Measurements from ENCODE around the gene SEMA3D. TPM values are rescaled to one million over a fixed set of nuclear protein-coding genes. Genes with fewer than 3 reads are reported as not detected.

Gene SEMA3D
- polyA plus RNA-seq, 1 donor from 2014 or later = 1.6 TPM

DNA sequence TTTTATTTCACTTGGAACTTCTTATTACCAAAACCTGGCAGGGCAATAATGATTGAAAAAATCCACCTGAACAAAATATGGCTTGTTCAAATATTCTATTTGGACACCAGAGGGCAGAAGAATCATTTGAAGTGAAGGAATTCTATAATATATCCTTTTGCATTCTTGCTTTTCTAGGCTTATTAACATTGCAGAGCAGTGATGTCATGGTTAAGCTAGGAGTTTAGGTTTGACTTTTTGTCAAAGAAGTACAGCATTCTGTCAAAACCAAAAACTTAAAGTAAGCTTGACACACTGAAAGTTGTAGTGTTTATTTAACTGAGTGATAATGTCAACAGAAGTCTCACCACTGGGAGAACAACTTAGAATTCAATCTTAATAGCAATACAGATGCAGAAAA lies 156.0 kb downstream of the SEMA3D start:
- H3K9me3 ChIP-seq (ENCODE audit: low read length) = no peaks in the 10 kb centered on the region
- no peaks in the 10 kb centered on the region for H4K20me1 ChIP-seq (ENCODE audit: insufficient read depth)
- H3K27ac ChIP-seq (ENCODE audit: low read length) = no peak overlapping the region
- no peak overlapping the region for H3K9ac ChIP-seq (ENCODE audit: low read length)
- H3K79me2 ChIP-seq (replicated peaks; ENCODE audit: insufficient read depth, low read length) = no peaks in the 10 kb centered on the region
- no peak overlapping the region for H3K4me3 ChIP-seq (ENCODE audit: low read length)
- no peaks in the 10 kb centered on the region for H3K36me3 ChIP-seq (ENCODE audit: insufficient read depth, low read length)
- no peaks in the 10 kb centered on the region for H3K27me3 ChIP-seq (ENCODE audit: insufficient read depth, low read depth, low read length)
- H3K9me2 ChIP-seq (ENCODE audit: insufficient read depth, low read length) = no peaks in the 10 kb centered on the region
- H3K4me2 ChIP-seq (ENCODE audit: low read length) = no peak overlapping the region
- no peaks in the 10 kb centered on the region for H3F3A ChIP-seq (ENCODE audit: insufficient read depth, low read length, poor library complexity, severe bottlenecking)
- H2AFZ ChIP-seq (ENCODE audit: low read depth, low read length) = no peak overlapping the region
- TF ChIP-seq, protein P1, sequence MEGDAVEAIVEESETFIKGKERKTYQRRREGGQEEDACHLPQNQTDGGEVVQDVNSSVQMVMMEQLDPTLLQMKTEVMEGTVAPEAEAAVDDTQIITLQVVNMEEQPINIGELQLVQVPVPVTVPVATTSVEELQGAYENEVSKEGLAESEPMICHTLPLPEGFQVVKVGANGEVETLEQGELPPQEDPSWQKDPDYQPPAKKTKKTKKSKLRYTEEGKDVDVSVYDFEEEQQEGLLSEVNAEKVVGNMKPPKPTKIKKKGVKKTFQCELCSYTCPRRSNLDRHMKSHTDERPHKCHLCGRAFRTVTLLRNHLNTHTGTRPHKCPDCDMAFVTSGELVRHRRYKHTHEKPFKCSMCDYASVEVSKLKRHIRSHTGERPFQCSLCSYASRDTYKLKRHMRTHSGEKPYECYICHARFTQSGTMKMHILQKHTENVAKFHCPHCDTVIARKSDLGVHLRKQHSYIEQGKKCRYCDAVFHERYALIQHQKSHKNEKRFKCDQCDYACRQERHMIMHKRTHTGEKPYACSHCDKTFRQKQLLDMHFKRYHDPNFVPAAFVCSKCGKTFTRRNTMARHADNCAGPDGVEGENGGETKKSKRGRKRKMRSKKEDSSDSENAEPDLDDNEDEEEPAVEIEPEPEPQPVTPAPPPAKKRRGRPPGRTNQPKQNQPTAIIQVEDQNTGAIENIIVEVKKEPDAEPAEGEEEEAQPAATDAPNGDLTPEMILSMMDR (IDR thresholded peaks at IDR 0.05; ENCODE audit: poor library complexity, severe bottlenecking) = peak; percentile 79
- TF ChIP-seq SMC3 (conservative IDR thresholded peaks at IDR 0.05; ENCODE audit: poor library complexity) = peak; percentile 90
- TF ChIP-seq RAD21 (conservative IDR thresholded peaks at IDR 0.05) = peak; percentile 82
- TF ChIP-seq TAF1 (IDR thresholded peaks at IDR 0.05; ENCODE audit: low read depth) = no peak
- TF ChIP-seq, protein P2, sequence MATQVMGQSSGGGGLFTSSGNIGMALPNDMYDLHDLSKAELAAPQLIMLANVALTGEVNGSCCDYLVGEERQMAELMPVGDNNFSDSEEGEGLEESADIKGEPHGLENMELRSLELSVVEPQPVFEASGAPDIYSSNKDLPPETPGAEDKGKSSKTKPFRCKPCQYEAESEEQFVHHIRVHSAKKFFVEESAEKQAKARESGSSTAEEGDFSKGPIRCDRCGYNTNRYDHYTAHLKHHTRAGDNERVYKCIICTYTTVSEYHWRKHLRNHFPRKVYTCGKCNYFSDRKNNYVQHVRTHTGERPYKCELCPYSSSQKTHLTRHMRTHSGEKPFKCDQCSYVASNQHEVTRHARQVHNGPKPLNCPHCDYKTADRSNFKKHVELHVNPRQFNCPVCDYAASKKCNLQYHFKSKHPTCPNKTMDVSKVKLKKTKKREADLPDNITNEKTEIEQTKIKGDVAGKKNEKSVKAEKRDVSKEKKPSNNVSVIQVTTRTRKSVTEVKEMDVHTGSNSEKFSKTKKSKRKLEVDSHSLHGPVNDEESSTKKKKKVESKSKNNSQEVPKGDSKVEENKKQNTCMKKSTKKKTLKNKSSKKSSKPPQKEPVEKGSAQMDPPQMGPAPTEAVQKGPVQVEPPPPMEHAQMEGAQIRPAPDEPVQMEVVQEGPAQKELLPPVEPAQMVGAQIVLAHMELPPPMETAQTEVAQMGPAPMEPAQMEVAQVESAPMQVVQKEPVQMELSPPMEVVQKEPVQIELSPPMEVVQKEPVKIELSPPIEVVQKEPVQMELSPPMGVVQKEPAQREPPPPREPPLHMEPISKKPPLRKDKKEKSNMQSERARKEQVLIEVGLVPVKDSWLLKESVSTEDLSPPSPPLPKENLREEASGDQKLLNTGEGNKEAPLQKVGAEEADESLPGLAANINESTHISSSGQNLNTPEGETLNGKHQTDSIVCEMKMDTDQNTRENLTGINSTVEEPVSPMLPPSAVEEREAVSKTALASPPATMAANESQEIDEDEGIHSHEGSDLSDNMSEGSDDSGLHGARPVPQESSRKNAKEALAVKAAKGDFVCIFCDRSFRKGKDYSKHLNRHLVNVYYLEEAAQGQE (IDR thresholded peaks at IDR 0.05; ENCODE audit: borderline replicate concordance) = no peak

DNA sequence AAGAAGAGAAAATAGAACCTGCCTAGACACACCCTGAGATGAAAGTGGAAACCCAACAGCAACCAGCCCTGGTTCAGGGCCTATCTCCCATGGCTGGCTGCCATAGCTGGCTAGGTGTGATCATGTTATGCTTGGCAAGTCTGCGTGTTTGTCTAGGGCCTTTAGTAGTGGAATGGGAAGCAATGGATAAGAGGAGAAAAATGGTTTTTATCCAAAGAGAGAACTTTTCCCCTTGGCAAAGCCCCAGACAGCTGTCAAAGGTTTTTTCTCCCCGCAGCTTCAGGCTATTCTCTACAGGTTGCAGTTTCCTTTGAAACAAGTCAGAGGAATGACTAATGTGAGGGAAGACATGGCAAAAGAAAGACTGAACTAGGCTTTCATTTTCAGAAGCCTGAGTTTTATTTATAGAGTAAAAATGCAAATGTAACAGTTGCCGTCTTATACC lies 161.5 kb downstream of the SEMA3D start:
- TF ChIP-seq EZH2 (IDR thresholded peaks at IDR 0.05; ENCODE audit: borderline replicate concordance, insufficient read depth, low read length, poor library complexity, severe bottlenecking) (no peak), SMC3 (conservative IDR thresholded peaks at IDR 0.05; ENCODE audit: poor library complexity) (no peak), RAD21 (conservative IDR thresholded peaks at IDR 0.05) (no peak), POLR2AphosphoS5 (IDR thresholded peaks at IDR 0.05) (no peak), TAF1 (IDR thresholded peaks at IDR 0.05; ENCODE audit: low read depth) (no peak), EP300 (conservative IDR thresholded peaks at IDR 0.05; ENCODE audit: poor library complexity, severe bottlenecking) (no peak), MXI1 (conservative IDR thresholded peaks at IDR 0.05; ENCODE audit: poor library complexity, severe bottlenecking) (no peak)
- TF ChIP-seq, protein P1 (IDR thresholded peaks at IDR 0.05; ENCODE audit: poor library complexity, severe bottlenecking) = no peak
- TF ChIP-seq, protein P2 (IDR thresholded peaks at IDR 0.05; ENCODE audit: borderline replicate concordance) = no peak
- Histone ChIP-seq H3K9me2 (ENCODE audit: insufficient read depth, low read length) (no peaks in the 10 kb centered on the region), H3F3A (ENCODE audit: insufficient read depth, low read length, poor library complexity, severe bottlenecking) (no peaks in the 10 kb centered on the region), H3K79me2 (replicated peaks; ENCODE audit: insufficient read depth, low read length) (no peaks in the 10 kb centered on the region), H3K9me3 (ENCODE audit: low read length) (no peaks in the 10 kb centered on the region), H3K9ac (ENCODE audit: low read length) (no peak overlapping the region), H3K4me3 (ENCODE audit: low read length) (no peak overlapping the region), H3K4me2 (ENCODE audit: low read length) (no peak overlapping the region), H4K20me1 (ENCODE audit: insufficient read depth) (no peaks in the 10 kb centered on the region), H3K27ac (ENCODE audit: low read length) (no peak overlapping the region), H3K27me3 (ENCODE audit: insufficient read depth, low read depth, low read length) (no peaks in the 10 kb centered on the region), H2AFZ (ENCODE audit: low read depth, low read length) (no peak overlapping the region), H3K36me3 (ENCODE audit: insufficient read depth, low read length) (no peaks in the 10 kb centered on the region)

Data from neural cell (in vitro differentiated cells).